DMS79 (cell line): Measurements from ENCODE around the gene GGA1.
"Not testable (repeated sequence)": the region's sequence is repeated elsewhere in the genome, so short reads cannot be mapped to it uniquely, and the experiment has no call there.

Experiments
- DNase-seq: peaks from one replicate; lab custom pipeline; 2025; lab: John Stamatoyannopoulos, UW

The GGA1 gene

DNA sequence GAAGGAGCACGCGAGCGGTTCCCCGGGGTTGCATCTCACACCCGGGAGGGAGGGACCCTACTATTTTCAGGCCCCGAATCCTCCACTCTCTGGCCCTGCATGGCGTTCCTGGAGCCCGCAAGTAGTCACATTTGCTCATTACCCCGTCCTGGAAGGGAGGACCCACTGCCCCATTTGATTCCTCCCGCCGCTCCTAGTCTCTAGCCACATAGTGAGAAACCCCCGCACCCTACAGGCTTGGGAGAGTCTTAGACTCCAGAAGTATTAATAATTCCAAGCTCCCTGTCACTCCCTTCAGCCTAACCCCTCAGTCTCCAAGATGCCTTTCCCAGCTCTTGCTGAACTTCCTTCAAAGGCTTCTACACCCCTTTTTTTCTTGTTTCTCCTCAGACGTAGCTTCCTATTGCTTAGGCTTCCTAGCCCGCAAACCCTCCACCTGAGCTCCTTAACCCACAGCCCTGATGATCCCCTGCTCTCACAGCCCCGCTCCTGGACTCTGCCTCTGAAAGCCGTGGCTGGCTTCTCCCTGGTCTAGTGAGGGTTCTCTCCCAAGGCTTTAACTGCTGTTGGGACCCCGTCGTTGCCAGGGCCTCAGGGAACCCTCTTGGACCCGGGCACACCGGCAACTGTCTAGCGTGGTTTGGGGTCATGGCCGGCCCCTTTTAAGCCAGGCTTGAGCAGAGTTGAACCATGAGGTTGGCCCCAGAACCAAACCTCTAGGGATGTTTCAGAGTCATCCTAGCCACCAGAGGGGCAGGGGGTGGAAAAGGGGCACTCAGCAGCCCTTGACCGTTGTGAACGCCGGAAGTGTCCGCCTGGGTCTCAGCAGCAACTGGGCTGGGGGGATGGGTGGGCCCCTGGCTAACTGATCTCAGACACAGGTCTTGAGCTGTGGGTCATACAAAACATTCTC is 862 bp downstream of the GGA1 start:
- DNase-seq, result no peak

DNA sequence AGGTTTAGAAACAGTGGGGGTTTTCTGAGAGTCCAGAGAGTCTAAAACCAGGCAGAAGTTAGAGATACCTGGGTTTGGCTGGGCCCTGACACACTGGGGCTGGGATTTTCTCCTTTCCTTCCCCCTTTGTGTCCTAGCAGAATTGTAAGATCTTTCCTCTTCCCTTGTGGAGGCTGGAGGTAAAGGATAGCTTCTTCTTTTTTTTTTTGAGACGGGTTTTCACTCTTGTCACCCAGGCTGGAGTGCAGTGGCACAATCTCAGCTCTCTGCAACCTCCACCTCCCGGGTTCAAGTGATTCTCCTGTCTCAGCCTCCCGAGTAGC is 1.5 kb downstream of the GGA1 start:
- not testable (repeated sequence) for DNase-seq

DNA sequence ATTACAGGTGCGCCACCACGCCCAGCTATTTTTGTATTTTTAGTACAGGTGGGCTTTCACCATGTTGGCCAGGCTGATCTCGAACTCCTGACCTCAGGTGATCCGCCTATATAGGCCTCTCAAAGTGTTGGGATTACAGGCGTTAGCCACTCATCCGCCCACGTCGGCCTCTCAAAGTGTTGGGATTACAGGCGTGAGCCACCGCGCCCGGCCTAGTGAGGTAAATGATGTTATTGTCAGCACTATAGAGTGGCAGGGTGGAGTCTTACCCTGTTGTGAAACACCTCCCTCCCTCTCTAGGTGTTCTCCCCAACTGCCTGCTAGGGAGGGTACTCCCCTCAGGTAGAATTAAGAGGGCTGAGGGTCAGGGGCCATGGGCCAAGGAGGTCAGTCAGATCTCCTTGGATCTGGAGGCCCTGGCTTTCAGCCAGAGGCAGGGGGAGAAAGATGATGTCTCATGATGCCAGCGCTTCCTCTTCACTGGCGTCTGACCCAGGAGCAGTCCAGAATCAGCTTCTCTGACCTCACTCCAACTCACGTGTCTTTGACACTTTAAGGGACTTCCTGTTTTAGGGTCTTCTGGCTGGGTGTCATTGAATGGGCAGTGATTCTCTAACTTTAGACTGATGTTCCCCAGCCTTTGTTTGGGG is 2.0 kb downstream of the GGA1 start:
- no peak for DNase-seq

DNA sequence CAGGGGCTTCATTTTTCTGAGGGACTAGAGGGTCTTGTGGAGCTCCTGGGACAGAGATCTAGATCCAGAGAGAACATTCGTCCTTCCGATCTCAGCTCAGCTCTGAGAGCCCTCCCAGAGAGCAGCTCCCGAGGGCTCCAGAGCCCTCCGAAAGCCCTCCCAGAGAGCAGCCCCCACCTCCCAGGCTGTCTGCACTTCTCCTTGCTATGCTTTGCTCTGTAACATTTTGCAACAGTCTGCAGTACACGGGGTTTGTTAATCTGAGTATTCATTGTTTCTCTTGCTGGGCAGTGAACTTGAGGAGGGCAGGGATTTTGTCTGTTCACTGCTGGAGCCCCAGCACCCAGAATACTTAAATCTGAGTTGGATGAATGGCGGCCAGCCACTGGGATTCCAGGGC is 2.6 kb downstream of the GGA1 start:
- DNase-seq, result no peak

DNA sequence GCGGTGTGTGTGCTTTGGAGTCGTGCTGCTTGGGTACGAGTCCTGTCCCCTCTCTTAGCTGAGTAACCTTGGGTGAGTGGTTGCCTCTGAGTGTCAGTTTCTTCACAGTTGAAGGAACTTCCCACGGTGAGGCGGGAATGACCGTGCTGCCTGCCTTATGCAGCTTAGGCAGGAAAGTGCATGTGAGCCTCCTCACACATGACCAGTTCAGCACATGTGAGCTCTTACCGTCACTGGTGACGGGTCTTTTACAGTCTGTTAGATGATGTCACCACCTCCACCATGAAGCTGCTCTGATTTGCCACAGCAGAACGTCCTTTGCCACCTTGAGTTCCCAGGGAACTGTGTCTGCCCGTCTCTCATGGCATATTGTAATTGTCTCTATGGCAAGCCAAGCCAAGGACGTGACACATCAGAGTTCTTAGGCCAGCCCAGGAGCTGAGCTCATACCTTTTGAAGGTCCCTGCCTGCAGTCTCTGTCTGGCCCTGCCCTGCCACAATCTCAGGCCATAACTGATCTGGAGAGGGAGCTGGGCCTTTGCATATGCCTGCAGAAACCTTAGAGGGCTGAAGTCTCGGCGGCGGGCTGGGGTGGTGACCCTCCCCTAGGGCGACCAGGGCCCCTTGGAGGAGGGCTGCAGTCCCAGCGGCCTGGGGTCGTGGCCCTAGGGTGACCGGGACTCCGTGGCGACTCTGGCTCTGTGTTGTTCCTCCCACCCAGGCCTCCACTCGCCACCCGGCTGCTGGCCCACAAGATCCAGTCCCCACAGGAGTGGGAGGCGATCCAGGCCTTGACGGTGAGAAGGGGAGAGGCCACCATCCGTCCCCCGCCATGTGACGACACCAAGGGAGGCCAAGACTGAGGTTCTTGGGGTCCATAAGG is 7.8 kb downstream of the GGA1 start:
- DNase-seq, result no peak

DNA sequence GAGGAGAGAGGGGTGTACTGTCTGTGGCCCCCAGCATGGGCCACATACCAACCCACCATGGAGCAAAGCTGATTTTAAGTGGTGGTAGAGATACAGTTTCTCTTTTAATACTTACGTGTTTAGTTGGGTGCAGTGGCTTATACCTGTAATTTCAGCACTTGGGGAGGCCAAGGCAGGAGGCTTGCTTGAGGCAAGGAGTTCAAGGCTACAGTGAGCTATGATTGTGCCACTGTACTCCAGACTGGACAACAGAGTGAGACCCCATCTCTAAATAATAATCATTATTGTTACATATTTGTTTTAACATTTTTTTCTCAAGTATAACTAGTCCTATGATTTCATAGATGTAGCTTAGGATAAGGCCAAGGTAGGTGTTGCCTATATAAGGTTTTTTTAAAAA is 8.8 kb downstream of the GGA1 start:
- DNase-seq, result no peak

DNA sequence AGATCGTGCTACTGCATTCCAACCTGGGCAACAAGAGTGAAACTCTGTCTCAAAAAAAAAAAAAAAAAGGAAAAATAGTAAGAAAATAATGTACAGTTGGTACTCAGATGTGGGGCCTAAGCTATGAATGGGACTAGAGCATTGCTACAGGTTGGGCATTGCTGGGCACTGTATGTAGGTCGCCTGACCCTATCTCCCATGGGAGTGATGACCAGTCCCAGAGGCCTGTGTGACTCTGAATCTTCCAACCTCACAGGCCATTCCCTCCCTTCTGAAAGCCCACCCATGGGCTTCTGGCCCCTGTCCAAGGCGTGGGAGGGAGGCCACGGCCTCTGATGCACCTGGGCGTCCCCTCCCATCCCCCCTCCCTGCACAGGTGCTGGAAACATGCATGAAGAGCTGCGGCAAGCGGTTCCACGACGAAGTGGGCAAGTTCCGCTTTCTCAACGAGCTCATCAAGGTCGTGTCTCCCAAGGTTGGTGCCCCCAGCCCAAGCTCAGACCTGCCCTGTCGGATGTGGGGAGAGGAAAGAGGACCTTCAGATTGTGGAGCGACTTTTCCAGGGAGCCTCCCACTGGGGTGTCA is 9.5 kb downstream of the GGA1 start:
- DNase-seq, result no peak

DNA sequence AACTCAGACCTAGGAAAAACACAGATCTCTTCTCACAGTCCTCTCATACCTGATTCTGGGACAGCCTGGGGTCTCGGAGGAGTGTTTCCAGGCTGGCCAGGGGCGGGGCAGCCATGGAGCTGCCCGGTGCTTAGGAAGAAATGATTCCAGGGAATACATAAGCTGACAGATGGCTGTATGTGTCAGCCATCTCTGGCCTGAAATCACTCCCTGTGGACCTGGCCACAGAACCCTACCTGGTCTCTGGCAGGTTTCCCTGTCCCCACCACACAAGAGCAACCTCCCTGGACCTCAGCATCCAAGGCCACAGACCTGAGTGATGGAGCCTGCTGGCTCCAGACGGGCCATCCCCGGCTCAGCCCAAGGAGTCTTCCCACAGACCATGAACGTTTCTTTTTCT is 10.0 kb downstream of the GGA1 start:
- DNase-seq, result no peak

DNA sequence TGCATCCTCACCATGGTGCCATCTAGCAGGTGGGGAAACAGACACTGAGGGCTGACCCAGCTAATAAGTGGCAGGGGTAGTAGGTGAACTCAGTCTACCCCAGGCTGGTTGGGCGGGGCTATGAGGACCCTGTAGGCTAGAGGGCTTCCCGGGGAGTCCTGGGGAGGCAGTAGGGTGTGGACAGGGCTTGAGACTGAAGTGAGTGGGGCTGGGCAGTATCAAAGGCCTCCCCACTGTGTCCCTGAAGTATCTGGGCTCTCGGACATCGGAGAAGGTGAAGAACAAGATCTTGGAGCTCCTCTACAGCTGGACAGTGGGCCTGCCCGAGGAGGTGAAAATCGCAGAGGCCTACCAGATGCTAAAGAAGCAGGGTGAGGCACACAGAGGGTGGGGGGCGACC is 11.4 kb downstream of the GGA1 start:
- DNase-seq, result no peak

DNA sequence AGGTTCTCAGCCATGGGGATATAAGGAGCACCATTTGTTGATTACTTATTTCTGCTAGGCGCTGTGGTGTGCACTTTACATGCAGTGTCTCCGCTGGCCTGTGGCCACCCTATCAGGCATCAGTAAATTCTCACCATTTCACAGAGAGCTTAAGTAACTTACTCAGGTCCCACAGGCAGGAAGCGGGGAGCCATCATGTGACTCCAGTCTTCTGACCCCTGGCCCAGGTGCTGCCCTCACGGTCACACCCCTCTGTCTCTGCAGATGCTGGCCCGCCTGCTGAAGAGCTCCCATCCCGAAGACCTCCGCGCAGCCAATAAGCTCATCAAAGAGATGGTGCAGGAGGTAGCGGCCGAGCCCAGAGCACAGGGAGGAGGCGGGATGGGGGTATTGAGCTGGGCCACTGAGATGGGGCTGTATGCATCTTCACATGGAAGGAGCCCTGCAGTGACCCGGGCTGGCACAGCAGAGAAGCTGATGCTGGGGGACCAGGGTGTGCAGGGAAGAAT is 12.8 kb downstream of the GGA1 start:
- DNase-seq, result no peak

DNA sequence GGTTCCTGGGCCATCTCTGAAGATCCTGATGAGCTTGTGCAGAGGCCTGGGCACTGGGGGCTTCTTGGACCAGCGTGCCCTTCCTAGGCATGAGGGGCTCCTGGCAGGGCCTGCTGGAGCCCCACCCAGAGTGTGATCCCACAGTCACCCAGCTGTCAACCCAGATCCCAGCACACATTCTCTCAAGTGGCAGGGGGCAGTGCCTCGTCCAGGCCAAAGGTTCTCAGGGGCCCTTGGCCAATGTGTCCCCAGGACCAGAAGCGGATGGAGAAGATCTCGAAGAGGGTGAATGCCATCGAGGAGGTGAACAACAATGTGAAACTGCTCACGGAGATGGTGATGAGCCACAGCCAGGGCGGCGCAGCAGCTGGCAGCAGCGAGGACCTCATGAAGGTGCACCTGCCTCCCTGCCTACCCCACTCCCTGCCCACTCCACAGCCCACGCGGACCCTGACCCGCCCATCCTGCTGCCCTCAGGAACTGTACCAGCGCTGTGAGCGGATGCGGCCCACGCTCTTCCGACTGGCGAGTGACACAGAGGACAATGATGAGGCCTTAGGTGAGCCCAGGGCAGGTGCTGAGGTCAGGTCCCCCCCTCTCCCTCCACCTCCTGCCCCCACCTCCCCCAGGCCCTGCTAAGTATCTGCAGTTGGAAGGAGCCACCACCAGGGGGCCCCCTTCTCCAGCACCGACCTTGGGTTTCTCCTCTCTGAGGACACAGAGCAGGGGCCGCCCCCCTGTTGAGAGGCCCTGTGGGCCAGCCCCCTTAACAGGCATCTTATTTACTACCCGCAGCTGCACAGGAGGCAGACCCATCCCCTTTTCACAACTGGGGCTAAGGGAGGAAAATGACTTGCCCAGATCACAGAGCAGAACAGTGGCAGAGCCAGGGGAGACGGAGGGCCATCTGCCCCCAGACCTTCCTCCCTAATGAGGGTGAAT is 14.7 kb downstream of the GGA1 start:
- DNase-seq, result no peak

DNA sequence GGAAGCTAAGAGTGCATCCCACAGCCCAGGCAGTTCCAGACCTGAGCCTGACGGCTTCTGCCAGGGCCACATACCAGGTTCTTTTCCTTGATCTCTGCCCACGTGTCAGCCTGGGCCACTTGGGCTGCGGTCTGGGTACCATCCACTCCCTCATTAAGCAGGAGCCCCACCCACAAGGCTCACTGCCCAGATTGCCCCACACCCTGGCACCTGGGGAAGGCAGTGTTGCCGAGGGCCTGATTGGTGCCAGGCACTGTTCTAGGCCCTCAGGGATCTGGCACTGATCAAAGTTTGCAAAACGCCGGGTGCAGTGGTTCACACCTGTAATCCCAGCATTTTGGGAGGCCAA is 15.4 kb downstream of the GGA1 start:
- no peak for DNase-seq

DNA sequence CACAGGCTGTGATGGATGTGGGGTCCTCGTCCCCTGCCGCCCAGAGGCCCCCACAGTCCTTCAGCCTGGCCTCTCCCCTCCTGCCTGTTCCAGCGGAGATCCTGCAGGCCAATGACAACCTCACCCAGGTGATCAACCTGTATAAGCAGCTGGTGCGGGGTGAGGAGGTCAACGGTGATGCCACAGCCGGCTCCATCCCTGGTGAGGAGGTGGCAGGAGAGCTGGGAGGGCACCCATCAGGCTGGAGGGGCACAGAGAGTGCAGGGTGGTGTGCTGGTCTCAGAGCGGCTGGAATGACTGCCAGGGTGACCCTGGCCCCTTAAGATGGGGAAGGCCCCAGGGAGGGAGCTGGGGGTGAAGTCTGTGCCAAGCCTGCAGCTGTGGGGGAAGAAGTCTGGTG is 16.2 kb downstream of the GGA1 start:
- DNase-seq, result no peak

DNA sequence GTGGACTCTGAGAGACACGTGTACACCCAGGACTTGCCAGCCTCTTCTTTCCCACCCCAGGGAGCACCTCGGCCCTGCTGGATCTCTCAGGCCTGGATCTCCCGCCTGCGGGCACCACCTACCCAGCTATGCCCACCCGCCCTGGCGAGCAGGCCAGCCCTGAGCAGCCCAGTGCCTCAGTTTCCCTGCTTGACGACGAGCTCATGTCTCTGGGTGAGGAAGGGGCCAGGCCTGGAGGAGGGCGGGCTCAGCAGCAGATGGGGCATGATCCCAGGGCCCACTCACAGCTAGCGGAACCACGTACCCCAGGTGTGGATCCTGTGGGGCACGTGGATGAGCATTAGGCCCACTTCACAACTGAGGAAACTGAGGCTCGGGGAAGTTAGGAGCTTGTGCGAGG is 17.1 kb downstream of the GGA1 start:
- DNase-seq, result no peak

DNA sequence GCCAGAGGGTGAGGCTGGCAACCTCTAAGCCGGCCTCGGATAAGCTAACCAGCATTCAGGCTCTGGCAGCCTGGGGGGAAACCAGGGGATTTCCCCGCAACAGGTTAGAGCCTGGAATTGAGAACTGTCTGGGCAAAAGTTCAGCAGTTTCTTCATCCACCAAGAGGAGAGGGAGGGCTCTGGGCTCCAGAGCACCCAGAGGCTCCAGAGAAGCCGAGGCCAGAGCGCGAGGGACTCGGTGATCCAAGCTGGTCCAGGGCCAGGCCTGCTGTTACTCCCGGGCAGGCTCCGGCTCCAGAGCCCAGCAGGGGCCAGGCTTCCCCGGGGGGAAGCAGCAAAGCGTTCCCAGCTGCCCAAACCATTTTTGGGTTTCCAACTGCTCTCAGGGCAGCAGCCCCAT is 17.5 kb downstream of the GGA1 start:
- DNase-seq, result no peak

DNA sequence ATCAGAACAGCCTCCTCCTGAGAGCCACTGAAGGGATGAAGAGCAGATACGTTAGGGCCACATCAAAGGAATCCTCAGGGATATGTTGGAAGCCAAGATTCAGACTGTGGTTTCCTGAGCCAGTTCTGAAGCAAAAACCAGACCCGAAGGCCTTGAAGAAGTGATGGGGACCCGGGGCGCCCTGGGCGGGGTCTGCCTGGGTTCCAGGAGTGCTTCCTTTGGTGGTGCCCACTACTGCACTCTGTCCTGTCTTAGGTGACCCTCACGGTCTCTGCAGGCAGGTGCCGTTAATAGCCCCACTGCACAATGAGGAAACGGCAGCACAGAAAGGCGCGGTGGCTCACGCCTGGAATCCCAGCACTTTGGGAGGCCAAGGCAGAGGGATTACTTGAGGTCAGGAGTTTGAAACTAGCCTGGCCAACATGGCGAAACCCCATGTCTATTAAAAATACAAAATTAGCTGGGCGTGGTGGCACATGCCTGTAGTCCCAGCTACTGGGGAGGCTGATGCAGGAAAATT is 18.0 kb downstream of the GGA1 start:
- DNase-seq, result no peak

DNA sequence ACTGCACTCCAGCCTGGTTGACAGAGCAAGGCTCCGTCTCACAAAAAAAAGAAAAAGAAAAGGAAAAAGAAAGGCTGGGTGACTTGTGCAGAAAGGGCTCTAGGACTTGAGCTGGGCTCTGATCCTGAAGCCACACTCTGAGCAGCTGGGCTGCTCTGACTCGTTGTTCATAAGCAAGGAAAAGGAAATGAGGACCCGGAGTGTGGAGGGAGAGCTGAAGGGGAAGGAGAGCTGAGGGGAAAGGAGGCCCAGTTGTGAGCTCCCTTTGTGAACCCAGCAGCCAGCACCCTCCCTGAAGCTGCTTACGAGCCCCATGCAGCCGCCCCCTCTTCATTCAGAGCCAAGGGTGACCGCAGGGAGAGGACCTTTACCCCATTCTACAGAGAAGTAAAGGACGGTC is 18.5 kb downstream of the GGA1 start:
- DNase-seq, result no peak

DNA sequence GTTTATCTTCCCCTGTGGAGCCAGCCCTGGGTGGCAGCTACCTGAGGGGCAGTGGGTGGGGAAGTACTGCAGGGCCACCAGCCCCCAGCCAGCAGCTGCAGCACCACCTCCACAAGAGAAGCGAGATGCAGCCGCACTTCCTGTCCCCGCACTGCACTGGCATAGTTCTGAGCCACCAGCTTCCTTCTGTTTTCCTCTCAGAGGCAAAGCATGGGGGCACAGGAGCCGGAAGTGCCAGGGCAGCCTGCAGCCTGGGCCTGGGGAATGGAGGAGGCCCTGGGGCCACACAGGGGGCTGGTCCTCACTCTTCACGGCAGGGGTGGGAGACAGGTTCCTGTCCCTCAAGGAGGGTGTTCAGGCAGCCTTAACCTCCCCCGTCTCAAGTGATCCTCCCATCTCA is 18.9 kb downstream of the GGA1 start:
- no peak for DNase-seq

DNA sequence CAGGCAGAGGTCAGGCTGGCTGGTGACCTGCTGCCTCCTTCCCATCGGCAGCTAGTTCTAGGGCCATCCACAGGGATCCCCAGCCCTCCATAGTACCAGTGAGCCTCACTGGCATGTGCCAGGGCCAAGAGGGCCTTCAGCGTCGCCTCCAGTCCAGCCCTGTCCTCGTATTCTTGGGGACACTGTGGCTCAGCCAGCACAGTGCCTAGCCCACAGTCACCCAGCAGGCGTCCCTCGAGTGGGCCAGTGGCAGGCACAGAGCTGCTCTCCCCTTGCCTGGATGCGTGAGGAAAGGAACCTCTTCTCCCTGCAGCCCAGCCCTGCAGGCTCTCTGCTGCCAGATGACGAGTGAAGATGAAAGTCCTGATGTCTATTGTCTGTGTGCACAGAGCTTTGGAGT is 20.2 kb downstream of the GGA1 start:
- DNase-seq, result no peak

DNA sequence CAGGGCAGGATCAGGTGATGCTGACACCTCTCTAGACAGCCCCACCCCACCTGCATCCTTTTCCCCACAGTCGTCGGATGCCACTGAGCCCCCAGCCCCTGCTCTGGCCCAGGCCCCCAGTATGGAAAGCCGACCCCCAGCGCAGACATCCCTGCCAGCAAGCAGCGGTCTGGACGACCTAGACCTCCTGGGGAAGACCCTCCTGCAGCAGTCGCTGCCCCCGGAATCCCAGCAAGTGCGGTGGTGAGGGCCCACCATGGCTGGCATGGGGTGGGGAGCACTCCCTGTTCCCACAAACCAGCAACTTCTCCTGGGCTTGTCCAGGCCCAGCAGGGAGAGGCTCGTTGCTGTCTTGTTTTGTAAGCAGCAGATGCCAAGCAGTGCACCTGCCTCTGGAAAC is 21.3 kb downstream of the GGA1 start:
- DNase-seq, result no peak

DNA sequence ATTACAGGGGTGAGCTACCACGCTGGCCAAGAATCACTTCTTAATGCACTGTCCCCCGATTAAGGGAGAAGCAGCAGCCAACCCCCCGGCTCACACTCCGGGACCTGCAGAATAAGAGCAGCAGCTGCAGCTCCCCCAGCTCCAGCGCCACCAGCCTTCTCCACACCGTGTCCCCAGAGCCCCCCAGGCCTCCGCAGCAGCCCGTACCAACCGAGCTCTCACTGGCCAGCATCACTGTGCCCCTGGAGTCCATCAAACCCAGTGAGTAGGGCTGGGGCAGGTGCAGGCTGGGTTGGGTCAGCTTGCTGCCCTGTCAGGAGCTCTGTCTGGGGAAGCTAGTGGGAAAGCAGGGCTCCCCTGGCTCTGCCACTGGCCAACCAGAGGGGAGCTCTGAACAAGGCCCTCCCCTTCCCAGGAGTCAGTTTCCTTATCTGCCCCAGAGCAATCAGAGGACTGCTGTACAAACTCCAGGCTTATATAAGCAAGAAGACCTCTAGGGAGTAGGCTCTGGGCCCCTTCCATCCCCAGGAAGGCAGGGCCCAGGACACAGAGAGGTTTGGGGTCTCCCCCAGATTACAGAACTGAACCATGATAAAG is 22.3 kb downstream of the GGA1 start:
- no peak for DNase-seq
